Suprapubic skin (tissue), 4 donors: ENCODE data around the gene EIPR1.

ENCODE experiments used
- EP300 ChIP-seq: sonication (generic); formaldehyde crosslinking; IDR thresholded peaks from one replicate; pipeline ENCODE4 v1.6.1; 2017; ENCODE audit warnings: antibody characterized with exemption
- POLR2A ChIP-seq, 2 donors: fragments of 450-650 bp; IDR thresholded peaks; one replicate each; pipeline ENCODE4 v1.6.1; 2017; ENCODE audit warnings: antibody characterized with exemption in 2 of 2, mild to moderate bottlenecking in 2 of 2, moderate library complexity in 2 of 2
- POLR2AphosphoS5 ChIP-seq, 3 donors: sonication (generic); formaldehyde crosslinking; IDR thresholded peaks; one replicate each; pipeline ENCODE4 v1.6.1; 2017; ENCODE audit warnings: antibody characterized with exemption in 3 of 3
- TF ChIP-seq, protein P1 (sequence below), 2 donors: fragments of 200-600 bp in 1 of 2; fragments of 450-650 bp in 1 of 2; sonication (generic) in 1 of 2; IDR thresholded peaks; one replicate each; pipeline ENCODE4 v1.5.1; 2016 to 2019; ENCODE audit warnings: antibody characterized with exemption in 2 of 2, mild to moderate bottlenecking in 1 of 2, moderate library complexity in 1 of 2

DNA sequence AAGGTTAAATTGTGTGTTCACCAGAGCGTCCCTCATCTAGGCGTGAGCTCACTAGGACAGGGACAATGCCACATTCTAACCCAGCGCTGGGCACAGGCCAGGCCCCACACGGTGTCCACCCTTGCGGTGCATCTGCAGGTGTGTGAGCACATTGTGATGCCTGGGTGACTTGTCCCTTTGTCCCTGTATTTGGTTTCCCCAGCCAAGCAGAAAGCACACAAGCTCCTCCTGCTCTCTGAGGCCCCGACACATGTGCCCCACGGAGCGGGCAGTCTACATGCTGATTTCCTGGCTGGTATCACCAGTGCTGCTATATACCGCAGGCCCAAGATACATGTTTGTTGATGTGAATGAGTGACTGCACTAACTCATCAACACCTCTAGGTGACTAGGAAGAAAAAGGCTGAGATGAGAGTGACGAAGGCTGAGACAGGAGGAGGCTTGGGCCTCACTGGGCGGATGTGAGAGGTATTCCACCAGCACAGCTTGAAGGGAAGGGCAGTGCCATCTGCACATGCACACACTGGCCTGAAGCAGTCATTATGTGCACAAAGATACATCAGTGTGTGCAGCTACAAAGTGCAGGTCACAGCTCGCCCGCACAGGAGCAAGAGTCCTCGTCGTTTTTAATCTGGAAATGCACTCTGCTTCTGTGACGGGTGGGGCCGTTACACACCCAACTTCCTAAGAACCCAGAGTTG is 205.9 kb downstream of the EIPR1 start:
- TF ChIP-seq EP300, result no peak
- TF ChIP-seq, protein P1, sequence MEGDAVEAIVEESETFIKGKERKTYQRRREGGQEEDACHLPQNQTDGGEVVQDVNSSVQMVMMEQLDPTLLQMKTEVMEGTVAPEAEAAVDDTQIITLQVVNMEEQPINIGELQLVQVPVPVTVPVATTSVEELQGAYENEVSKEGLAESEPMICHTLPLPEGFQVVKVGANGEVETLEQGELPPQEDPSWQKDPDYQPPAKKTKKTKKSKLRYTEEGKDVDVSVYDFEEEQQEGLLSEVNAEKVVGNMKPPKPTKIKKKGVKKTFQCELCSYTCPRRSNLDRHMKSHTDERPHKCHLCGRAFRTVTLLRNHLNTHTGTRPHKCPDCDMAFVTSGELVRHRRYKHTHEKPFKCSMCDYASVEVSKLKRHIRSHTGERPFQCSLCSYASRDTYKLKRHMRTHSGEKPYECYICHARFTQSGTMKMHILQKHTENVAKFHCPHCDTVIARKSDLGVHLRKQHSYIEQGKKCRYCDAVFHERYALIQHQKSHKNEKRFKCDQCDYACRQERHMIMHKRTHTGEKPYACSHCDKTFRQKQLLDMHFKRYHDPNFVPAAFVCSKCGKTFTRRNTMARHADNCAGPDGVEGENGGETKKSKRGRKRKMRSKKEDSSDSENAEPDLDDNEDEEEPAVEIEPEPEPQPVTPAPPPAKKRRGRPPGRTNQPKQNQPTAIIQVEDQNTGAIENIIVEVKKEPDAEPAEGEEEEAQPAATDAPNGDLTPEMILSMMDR (IDR thresholded peaks at IDR 0.05), result no peak
- no peak for TF ChIP-seq POLR2A (IDR thresholded peaks at IDR 0.05)
- TF ChIP-seq POLR2AphosphoS5 (IDR thresholded peaks at IDR 0.05), result no peak
